Measurements from ENCODE around the gene PNPLA1.

The PNPLA1 gene, protein sequence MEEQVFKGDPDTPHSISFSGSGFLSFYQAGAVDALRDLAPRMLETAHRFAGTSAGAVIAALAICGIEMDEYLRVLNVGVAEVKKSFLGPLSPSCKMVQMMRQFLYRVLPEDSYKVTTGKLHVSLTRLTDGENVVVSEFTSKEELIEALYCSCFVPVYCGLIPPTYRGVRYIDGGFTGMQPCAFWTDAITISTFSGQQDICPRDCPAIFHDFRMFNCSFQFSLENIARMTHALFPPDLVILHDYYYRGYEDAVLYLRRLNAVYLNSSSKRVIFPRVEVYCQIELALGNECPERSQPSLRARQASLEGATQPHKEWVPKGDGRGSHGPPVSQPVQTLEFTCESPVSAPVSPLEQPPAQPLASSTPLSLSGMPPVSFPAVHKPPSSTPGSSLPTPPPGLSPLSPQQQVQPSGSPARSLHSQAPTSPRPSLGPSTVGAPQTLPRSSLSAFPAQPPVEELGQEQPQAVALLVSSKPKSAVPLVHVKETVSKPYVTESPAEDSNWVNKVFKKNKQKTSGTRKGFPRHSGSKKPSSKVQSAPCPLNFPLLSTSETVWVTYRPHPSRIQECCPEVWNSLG

DNA sequence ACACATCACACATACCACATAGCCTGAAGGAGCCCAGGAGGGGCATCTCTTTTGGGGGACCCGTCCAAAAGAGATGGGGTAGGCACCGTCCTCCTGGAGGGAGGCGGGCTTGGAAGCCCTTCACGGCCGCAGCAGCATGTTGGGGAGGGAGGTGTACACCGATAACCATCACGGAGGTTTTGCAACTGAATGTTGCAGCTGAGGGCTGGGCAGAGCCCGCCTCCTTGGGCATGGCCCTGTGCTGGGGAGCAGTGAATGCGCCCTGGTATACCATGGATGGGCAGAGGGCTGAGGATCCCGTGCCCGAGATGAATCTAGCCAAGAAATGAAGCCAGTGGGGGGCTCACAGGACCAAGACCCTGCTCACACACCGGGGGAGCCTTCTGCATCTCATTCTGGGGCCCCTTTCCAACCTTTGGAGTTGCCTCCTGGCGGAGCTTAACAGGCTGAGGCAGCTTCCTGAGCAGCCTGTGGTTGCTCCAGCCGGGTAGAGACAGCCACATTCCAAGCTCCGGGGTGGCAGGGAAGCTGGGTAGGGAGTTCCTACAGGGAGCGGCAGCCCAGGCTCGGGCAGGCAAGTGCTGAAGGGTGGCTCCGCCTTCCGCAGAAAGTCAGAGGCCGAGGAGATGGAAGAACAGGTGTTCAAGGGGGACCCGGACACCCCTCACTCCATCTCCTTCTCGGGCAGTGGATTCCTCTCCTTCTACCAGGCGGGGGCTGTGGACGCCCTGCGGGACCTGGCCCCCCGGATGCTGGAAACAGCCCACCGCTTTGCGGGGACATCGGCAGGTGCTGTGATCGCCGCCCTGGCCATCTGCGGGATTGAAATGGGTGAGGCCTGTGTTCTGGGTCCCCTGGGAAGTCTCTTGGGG, at the start of gene PNPLA1:
TSS of gene PNPLA1 (plus strand) at position 227 of the 872 bp plus-strand sequence. CDS start at position 627, 400 bp downstream.
- no peak for DNase-seq (ENCODE audit: low read depth)
- Histone ChIP-seq H3K9me3 (ENCODE audit: control insufficient read depth, low read length) (peaks cover 11% of the 10 kb centered on the region), H3K27me3 (replicated peaks; ENCODE audit: control insufficient read depth, insufficient read depth, low read length) (peaks cover 36% of the 10 kb centered on the region), H3K4me1 (ENCODE audit: control insufficient read depth, insufficient read depth, low read length) (no peaks in the 10 kb centered on the region), H3K9ac (ENCODE audit: low read length) (no peak within 1 kb of the TSS), H3K36me3 (ENCODE audit: control insufficient read depth, insufficient read depth, low read length, severe bottlenecking) (no peaks in the 10 kb centered on the region), H3K4me3 (ENCODE audit: low read length) (no peak within 1 kb of the TSS)

DNA sequence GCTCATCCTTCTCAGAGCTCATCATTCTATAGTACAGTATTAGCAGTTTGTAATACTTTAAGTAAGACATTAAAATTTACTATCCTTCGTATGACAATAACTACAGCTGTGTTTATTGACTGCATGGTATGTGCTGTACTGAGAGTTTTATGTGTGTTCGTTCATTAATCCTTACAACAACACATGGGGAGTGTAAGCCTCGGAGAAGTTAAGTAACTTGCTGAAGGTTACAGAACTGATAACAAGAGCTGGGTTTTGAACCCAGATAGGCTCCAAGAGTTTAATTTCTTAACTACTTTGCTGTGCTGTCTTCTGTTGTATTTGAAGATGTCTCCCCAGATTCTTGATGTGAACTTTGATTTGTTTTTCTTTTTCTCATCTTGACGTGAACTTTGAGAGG, 49.6 kb upstream of the PNPLA1 start:
- DNase-seq (ENCODE audit: low read depth): no peak
- Histone ChIP-seq H3K36me3 (ENCODE audit: control insufficient read depth, insufficient read depth, low read length, severe bottlenecking) (peaks cover 95% of the 10 kb centered on the region), H3K9ac (ENCODE audit: low read length) (no peak overlapping the region)

DNA sequence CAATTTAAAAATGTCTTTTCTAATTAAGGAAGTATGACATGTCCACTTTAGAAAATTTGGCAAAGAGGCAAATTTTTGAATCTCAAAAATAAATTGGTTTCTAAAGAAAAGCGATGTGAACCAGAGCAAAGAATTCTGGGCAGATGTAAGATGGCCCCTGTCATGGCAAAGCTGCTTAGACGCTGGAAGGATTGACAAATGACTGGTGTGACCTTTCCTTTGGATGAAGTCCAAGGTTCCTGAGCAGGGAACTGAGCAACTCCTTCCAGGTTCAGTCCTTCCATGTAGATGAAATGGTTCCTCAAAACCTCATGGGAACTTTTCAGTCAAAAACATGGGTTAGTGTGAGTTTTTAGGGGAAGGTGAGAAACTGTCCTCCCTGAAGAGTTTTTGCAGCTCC, 48.2 kb upstream of the PNPLA1 start:
- Histone ChIP-seq H3K4me3 (ENCODE audit: low read length) (no peak overlapping the region), H3K4me1 (ENCODE audit: control insufficient read depth, insufficient read depth, low read length) (no peaks in the 10 kb centered on the region), H3K36me3 (ENCODE audit: control insufficient read depth, insufficient read depth, low read length, severe bottlenecking) (peaks cover 95% of the 10 kb centered on the region), H3K27me3 (replicated peaks; ENCODE audit: control insufficient read depth, insufficient read depth, low read length) (no peaks in the 10 kb centered on the region), H3K9ac (ENCODE audit: low read length) (no peak overlapping the region), H3K9me3 (ENCODE audit: control insufficient read depth, low read length) (no peaks in the 10 kb centered on the region)
- no peak for DNase-seq (ENCODE audit: low read depth)

More for the DNA sequence above, 49.6 kb upstream of the PNPLA1 start:
- H3K4me1 ChIP-seq (ENCODE audit: control insufficient read depth, insufficient read depth, low read length): no peaks in the 10 kb centered on the region
- no peak overlapping the region for H3K4me3 ChIP-seq (ENCODE audit: low read length)
- no peaks in the 10 kb centered on the region for H3K27me3 ChIP-seq (replicated peaks; ENCODE audit: control insufficient read depth, insufficient read depth, low read length)
- no peaks in the 10 kb centered on the region for H3K9me3 ChIP-seq (ENCODE audit: control insufficient read depth, low read length)

DNA sequence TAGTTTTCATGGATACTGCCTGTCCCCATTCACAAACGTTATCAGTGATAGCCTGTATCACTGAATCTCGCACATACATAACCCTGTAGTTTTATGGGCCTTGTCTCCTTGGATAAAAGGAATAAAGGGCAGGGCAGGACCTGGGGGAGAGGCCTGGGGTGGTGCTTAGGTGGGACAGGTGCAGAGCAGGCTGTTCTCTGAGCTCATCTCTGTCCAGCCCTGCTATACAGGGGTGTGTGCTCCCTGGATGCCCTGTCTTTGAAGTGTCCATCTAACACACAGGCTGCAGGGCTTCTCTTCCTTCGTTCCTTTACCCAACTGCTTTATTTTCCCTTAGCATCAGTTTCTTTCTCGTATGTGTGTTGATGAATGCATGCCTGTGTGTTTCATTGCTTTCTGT, 46.9 kb upstream of the PNPLA1 start:
- Histone ChIP-seq H3K9ac (ENCODE audit: low read length) (no peak overlapping the region), H3K36me3 (ENCODE audit: control insufficient read depth, insufficient read depth, low read length, severe bottlenecking) (peaks cover 94% of the 10 kb centered on the region), H3K9me3 (ENCODE audit: control insufficient read depth, low read length) (no peaks in the 10 kb centered on the region), H3K4me1 (ENCODE audit: control insufficient read depth, insufficient read depth, low read length) (no peaks in the 10 kb centered on the region), H3K27me3 (replicated peaks; ENCODE audit: control insufficient read depth, insufficient read depth, low read length) (no peaks in the 10 kb centered on the region), H3K4me3 (ENCODE audit: low read length) (no peak overlapping the region)
- DNase-seq (ENCODE audit: low read depth): no peak

DNA sequence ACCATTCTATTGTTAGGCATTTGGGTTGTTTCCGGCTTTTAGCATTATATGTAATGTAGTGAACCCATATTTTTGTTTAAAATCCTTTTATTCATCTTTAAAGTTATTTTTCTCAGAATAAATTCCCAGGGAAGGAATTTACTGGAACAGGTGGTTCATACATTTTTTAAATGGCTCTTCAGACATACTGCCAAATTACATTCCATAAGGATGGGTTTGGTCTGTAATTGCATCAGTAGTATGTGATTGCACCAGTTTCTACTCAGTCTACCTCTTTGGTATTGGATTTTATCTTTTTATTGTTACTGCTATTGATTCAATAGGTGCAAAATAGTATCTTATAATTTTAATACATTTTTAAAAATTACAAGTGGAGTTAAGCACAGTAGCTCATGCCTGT, 46.2 kb upstream of the PNPLA1 start:
- Histone ChIP-seq H3K9me3 (ENCODE audit: control insufficient read depth, low read length) (no peaks in the 10 kb centered on the region), H3K27me3 (replicated peaks; ENCODE audit: control insufficient read depth, insufficient read depth, low read length) (no peaks in the 10 kb centered on the region), H3K36me3 (ENCODE audit: control insufficient read depth, insufficient read depth, low read length, severe bottlenecking) (peaks cover 94% of the 10 kb centered on the region), H3K9ac (ENCODE audit: low read length) (no peak overlapping the region), H3K4me1 (ENCODE audit: control insufficient read depth, insufficient read depth, low read length) (no peaks in the 10 kb centered on the region), H3K4me3 (ENCODE audit: low read length) (no peak overlapping the region)
- DNase-seq (ENCODE audit: low read depth): peak; percentile 12

DNA sequence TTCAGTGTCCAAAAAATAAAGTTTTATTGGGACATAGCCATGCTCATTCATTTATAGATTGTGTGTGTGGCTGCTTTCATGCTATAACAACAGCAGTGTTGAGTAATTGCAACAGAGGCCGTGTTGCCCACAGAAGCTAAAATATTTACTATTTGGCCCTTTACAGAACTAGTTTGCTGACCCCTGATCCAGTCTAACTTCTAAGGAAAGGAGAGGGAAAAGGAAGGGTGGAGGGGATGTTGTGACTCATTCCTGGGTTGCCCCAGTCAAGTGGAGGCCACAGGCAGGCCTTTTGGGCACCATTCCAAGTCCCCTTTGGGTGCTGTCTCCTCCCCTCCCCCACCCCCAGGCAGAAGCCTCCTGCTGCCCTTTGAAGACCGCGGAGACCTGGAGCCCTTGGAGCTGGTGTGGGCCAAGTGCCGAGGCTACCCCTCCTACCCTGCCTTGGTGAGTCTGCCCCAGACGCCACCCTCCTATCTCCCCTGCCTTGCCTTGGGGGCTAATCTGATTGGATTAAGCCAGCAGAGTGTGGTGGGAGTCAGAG, 44.9 kb upstream of the PNPLA1 start:
- H3K9me3 ChIP-seq (ENCODE audit: control insufficient read depth, low read length): no peaks in the 10 kb centered on the region
- no peak for DNase-seq (ENCODE audit: low read depth)
- H3K4me1 ChIP-seq (ENCODE audit: control insufficient read depth, insufficient read depth, low read length): no peaks in the 10 kb centered on the region
- H3K9ac ChIP-seq (ENCODE audit: low read length): no peak overlapping the region
- no peaks in the 10 kb centered on the region for H3K27me3 ChIP-seq (replicated peaks; ENCODE audit: control insufficient read depth, insufficient read depth, low read length)
- H3K4me3 ChIP-seq (ENCODE audit: low read length): no peak overlapping the region
- H3K36me3 ChIP-seq (ENCODE audit: control insufficient read depth, insufficient read depth, low read length, severe bottlenecking): peaks cover 94% of the 10 kb centered on the region

DNA sequence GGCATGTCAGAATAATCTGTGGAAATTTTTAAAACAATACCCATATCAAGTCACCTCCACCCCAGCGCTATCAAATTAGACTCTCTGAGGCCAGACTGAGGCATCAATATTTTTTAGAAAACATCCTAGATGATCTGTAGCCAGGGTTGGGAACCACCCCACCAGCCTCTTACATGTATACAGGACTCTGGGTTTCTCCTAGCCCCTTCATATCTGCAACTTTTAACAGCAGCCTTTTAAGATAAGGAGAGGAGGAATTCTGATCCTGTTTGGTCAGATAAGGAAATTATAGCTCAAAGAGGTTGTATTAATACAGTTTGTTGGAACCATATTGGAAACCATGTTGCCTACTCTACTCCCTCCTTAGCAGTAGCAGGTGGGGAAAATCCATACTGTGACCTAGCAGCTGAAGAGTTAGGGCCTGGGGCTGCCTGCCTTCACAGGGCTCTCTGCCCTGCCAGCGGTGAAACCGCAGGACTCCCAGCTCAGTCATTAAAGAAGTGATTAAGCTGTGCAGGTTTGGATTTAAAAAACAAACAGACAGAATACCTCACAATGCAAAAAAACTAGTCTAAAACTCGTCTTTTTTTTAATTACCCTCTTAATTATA, 43.3 kb upstream of the PNPLA1 start:
- H3K36me3 ChIP-seq (ENCODE audit: control insufficient read depth, insufficient read depth, low read length, severe bottlenecking): peaks cover 98% of the 10 kb centered on the region
- DNase-seq (ENCODE audit: low read depth): no peak
- no peak overlapping the region for H3K9ac ChIP-seq (ENCODE audit: low read length)
- H3K4me3 ChIP-seq (ENCODE audit: low read length): no peak overlapping the region
- no peaks in the 10 kb centered on the region for H3K4me1 ChIP-seq (ENCODE audit: control insufficient read depth, insufficient read depth, low read length)
- no peaks in the 10 kb centered on the region for H3K9me3 ChIP-seq (ENCODE audit: control insufficient read depth, low read length)
- H3K27me3 ChIP-seq (replicated peaks; ENCODE audit: control insufficient read depth, insufficient read depth, low read length): no peaks in the 10 kb centered on the region

DNA sequence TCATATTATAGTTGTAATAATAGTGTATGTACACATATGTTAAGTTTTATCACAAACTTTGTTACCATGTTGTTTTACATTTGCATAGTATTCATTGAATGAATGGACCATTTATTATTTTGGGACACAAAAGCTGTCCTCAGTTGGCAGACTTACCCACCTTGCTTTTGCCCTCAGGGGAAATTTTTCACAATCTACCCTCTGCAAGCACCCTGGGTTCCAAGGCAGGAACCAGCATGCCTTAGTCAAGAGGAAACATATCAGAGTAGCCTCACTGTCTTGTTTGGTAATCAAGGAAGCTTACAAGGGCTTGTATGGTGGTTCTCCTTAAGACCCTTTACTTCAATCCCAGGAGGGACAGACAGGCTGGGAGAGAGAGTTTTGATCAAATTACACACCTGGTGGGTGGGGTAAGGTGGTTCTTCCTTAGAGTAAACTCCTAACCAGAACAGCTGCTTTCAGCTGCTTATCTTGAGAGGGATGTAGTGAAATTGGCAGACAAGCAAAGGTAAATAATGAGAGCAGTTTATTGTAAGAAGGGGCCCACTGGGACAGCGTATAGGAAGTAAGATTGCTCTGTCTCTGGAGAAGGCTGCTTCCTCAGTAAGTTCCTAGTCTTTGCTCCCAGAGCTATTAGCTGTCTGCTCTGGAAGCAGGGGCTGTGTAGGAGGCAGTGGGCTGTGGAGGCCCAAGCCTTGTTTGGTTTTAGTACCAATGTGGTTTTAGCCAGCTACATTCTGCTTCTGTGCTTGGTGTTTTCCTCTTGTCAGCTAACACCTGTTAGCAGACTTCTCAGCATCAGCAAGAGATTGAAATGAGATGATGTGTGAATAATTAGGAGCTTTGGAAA, 42.3 kb upstream of the PNPLA1 start:
- DNase-seq (ENCODE audit: low read depth): no peak
- H3K36me3 ChIP-seq (ENCODE audit: control insufficient read depth, insufficient read depth, low read length, severe bottlenecking): peaks cover 97% of the 10 kb centered on the region
- no peaks in the 10 kb centered on the region for H3K9me3 ChIP-seq (ENCODE audit: control insufficient read depth, low read length)
- no peaks in the 10 kb centered on the region for H3K27me3 ChIP-seq (replicated peaks; ENCODE audit: control insufficient read depth, insufficient read depth, low read length)
- H3K4me3 ChIP-seq (ENCODE audit: low read length): no peak overlapping the region
- H3K4me1 ChIP-seq (ENCODE audit: control insufficient read depth, insufficient read depth, low read length): no peaks in the 10 kb centered on the region
- no peak overlapping the region for H3K9ac ChIP-seq (ENCODE audit: low read length)

DNA sequence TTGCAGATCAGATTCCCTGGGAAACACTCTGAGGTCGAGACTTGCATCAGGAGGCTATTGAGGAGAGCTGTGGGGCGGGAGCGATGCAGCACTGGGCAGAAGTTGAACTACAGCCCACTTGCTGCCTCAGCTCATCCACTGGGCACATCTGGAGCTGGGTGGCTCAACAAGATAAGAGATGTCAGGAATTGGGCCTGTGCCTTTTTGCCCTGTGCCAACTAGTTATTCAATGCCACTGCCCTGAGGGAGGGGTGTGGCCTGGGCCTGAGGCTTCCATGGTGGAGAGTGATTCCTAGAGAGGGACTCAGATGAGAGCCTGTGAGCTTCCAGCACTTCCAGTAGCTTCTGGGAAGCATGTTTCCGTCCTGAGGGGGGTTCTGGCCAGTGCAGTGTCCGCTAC, 40.6 kb upstream of the PNPLA1 start:
- no peak overlapping the region for H3K4me3 ChIP-seq (ENCODE audit: low read length)
- no peak overlapping the region for H3K9ac ChIP-seq (ENCODE audit: low read length)
- no peaks in the 10 kb centered on the region for H3K27me3 ChIP-seq (replicated peaks; ENCODE audit: control insufficient read depth, insufficient read depth, low read length)
- H3K4me1 ChIP-seq (ENCODE audit: control insufficient read depth, insufficient read depth, low read length): no peaks in the 10 kb centered on the region
- no peaks in the 10 kb centered on the region for H3K9me3 ChIP-seq (ENCODE audit: control insufficient read depth, low read length)
- DNase-seq (ENCODE audit: low read depth): no peak
- H3K36me3 ChIP-seq (ENCODE audit: control insufficient read depth, insufficient read depth, low read length, severe bottlenecking): peaks cover 94% of the 10 kb centered on the region

DNA sequence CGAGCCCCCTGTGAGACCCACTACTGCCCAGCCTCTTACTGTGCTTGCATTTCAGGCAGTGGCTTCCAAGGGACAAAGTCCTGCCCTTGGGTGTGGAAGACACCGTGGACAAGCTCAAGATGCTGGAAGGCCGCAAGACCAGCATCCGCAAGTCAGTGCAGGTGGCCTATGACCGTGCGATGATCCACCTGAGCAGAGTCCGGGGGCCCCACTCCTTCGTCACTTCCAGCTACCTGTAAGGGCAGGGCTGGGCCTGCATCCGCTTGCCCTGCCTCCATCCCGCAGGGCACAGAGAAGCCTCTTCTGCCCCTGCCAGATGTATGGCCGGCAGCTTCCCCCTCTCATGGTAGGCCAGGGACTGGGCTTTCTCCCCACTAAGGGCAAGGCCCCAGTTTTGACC, 39.5 kb upstream of the PNPLA1 start:
- Histone ChIP-seq H3K4me3 (ENCODE audit: low read length) (no peak overlapping the region), H3K9ac (ENCODE audit: low read length) (no peak overlapping the region), H3K9me3 (ENCODE audit: control insufficient read depth, low read length) (no peaks in the 10 kb centered on the region), H3K4me1 (ENCODE audit: control insufficient read depth, insufficient read depth, low read length) (no peaks in the 10 kb centered on the region), H3K27me3 (replicated peaks; ENCODE audit: control insufficient read depth, insufficient read depth, low read length) (no peaks in the 10 kb centered on the region), H3K36me3 (ENCODE audit: control insufficient read depth, insufficient read depth, low read length, severe bottlenecking) (peaks cover 83% of the 10 kb centered on the region)
- DNase-seq (ENCODE audit: low read depth): no peak
